GM10266 (cell line): ENCODE measurements around the gene SASS6.

Source experiments
- DNase-seq: peaks from one replicate; pipeline ENCODE4 v3.0.0; 2012; ENCODE audit errors: extremely low spot score
- CTCF ChIP-seq: IDR thresholded peaks from 2 replicates; pipeline ENCODE4 v1.5.1; 2012; ENCODE audit warnings: mild to moderate bottlenecking, low read depth; ENCODE audit not compliant: control insufficient read depth, insufficient read depth; ENCODE audit errors: missing control alignments

Gene SASS6

GRCh38 chr1:100073531-100073930, 59.2 kb downstream of the SASS6 start:
- no peak for TF ChIP-seq CTCF
- DNase-seq, result no peak

- DNase-seq, result no peak
- no peak for TF ChIP-seq CTCF
Observed at GRCh38 chr1:100070201-100070939, 62.4 kb downstream of the SASS6 start.

GRCh38 chr1:100065969-100066227, 66.8 kb downstream of the SASS6 start:
- TF ChIP-seq CTCF, result no peak
- no peak for DNase-seq

- no peak for DNase-seq
- TF ChIP-seq CTCF, result no peak
Observed at GRCh38 chr1:100065183-100065968, 67.4 kb downstream of the SASS6 start.

GRCh38 chr1:100061681-100062080, 71.0 kb downstream of the SASS6 start:
- DNase-seq, result no peak
- TF ChIP-seq CTCF, result no peak

GRCh38 chr1:100053727-100054126, 79.0 kb downstream of the SASS6 start:
- no peak for DNase-seq
- TF ChIP-seq CTCF, result no peak

GRCh38 chr1:100053119-100053518, 79.6 kb downstream of the SASS6 start:
- no peak for TF ChIP-seq CTCF
- DNase-seq, result no peak
